Activated T-cell treated with anti-CD3 and anti-CD28 coated beads for 4 hours (primary cell): ENCODE measurements around the gene DRC3.
"Not testable (repeated sequence)": the region's sequence is repeated elsewhere in the genome, so short reads cannot be mapped to it uniquely, and the experiment has no call there.

ENCODE experiments used
- DNase-seq: peaks from one replicate; pipeline ENCODE4 v3.0.0-alpha.2; 2020

The DRC3 gene

DNA sequence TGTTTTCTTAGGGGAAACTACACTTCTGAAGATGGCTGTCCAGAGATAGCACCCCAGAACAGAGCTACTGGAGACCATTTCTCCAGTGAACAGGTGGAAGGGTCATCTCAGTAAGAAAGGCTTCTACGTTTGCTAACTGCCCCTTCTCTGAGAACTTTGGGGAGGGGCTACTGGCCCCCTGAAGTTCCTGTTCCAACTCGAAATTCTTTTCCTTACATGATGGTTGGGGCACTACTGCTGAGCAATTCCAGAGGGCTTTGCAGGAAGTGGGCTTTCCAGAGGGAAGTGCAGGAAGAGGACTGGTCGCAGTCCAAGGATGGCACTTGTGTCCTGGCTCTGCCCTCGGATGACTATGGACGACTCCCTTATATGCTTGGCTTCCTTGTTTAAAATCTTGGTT lies 31.6 kb upstream of the DRC3 start:
- DNase-seq = no peak

DNA sequence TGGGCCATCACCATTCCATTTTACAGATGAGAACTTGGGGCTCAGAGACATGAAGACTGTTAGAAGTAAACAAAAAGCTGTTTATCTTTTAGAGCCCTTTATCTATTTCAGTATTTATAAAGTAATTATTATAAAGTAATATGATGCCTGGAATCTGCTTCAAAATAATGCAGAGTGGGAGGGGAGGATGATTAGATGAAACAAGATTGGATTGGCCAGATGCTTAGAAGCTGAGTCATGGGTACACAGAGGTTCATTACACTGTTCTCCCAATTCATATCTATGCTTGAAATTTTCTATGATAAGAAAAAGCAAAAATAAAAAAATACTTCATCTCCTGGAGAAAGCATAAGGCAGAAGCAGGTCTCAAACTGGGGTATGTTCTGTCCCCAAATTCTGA lies 29.8 kb upstream of the DRC3 start:
- no peak for DNase-seq

DNA sequence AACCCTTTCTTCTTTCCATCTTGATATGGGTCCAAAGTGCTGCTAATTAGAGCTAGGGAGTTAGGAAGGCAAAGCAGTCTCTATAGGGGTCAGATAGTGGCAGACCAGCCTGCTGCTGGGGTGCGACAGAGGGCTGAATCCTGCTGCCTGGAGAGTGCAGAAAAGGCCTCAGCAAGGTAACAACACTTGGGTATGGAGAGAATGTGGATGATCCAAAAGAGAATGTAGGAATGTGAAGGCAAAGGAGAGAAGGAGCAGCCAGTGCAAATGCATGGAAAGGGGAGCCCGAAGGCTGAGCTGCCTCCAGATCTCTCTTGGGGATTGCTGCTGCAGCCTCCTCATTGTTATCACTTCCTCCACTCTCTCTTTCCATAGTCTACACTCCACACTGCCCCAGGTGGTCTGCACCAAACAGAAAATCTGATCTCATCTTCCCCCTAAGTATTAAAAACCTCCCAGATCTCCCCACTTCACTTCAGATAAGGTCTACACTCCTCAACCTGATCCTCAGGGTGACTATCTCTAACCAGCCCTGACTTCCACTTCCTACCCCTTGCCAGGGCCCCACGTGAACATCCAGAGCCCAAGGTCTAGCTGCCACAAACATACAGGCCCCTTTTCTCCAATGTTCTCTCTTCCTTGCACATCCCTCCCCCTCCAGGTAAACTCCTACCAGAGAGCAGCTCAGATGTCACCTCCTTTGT lies 29.2 kb upstream of the DRC3 start:
- no peak for DNase-seq

DNA sequence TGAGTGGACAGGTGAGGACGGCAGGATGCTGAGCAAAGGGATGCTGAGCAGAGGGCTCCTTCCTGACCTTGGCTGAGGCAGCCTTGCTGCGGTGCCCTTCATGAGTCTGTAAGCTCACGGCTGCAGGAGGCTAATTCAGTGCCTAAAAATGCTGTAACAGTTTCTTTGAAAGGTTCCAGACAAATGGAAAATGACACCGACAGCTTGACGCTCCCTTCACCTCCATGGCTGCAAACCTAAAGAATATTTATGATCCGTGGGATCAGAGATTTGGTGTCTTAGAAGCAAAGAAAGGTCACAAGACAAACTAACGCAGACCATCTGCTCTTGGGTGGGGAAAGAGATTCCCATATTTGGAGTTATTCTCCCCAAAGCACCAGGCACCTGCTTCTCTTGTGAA lies 28.4 kb upstream of the DRC3 start:
- DNase-seq = no peak

DNA sequence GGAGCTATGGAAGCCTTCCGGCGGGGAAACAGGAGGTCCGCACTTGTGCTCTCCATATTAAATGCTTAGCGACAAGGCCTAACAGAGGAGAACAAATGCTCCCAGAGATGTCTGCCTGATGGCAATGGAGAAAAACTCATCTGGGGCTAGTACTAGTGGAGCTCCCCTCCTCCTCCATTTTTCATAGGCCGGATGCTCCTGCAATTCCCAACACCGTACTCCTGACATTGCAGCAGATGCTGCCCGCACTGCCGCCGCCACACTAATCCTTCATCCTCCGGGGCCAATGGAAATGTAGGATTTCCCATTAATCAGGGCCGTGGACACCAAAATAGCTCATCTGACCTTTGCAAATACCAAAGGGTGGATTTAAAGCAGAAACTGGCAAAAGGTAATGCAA lies 27.9 kb upstream of the DRC3 start:
- DNase-seq = no peak

DNA sequence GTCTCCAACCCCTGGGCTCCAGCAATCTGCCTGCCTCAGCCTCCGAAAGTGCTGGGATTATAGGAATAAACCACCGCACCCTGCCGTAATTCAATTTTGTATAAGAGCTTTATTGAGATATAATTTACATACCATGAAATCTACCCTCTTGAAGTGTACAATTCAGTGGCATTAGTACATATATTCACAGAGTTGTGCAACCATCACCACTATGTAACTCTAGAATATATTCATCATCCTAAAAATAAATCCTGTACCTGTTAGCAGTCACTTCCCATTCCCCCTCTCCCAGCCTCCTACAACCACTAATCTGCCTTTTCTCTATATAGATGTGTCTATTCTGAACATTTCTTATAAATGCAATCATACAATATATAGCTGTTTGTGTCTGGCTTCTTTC lies 26.6 kb upstream of the DRC3 start:
- DNase-seq = no peak

DNA sequence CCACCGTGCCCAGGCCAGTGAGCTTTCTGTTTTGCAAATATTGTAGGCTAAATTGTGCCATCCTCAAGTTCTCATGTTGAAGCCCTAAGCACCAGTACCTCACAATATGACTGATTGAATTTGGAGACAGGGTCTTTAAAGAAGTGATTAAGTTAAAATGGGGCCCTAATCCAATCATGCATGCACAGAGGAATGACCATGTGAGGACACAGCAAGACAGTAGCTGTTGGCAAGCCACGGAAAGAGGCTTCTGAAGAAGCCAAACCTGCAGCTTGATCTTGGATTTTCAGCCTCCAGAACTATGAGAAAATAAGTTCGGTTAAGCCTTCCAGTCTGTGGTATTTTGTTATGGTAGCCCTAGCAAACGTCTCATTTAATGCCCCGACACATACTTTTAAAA lies 25.4 kb upstream of the DRC3 start:
- DNase-seq = no peak

DNA sequence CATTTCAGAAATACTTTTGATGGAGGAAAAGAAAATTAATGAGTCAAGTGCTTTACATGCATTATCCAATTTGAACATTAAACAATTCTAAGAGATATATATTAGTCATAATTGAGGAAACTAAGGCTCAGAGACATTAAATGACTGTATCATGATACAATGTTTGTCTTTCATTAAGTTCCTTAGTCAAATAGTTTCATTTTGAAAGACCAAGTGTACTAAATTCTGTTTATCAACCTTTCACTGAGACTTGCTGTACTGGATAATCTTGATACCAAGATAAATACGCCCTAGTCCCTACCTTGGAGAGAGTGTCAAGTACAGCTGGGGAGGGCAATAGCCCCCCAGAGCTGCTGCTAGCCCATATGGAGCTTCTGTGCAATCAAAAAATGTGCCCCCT lies 24.7 kb upstream of the DRC3 start:
- DNase-seq = no peak

DNA sequence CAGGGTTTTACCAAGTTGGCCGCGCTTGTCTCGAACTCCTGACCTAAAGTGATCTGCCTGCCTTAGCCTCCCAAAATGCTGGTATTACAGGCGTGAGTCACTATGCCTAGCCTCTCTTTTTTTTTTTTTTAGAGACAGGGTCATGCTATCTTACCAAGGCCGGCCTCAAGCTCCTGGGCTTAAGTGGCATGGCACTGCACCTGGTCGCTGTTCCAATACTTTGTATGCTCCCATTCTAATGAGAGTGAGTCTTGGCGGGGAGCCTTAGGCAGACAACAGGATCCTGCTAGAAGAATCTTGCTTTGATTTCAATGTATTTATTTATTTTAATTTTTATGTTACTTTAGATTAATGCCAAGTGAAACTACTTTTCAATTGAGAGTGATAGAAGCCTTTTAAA lies 22.3 kb upstream of the DRC3 start:
- DNase-seq = no peak

DNA sequence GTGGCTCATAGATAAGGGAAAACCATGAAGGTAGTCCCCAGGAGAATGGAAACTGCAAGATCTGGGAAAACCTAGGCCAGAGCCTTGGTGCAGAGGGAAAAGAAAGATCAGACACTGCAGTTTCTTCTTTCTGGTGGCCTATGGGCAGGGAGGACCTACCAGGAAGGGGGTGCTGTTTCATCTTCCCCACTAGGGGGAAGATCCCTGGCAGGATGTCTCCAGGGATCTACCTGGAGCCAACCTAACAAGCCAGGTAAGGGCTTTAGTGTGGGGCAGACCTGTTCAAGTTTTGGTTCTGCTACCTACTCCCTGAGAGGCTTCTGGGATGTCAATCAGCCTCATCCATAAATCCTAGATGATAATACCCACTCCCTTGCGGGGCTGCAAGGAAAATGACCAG lies 21.9 kb upstream of the DRC3 start:
- no peak for DNase-seq

DNA sequence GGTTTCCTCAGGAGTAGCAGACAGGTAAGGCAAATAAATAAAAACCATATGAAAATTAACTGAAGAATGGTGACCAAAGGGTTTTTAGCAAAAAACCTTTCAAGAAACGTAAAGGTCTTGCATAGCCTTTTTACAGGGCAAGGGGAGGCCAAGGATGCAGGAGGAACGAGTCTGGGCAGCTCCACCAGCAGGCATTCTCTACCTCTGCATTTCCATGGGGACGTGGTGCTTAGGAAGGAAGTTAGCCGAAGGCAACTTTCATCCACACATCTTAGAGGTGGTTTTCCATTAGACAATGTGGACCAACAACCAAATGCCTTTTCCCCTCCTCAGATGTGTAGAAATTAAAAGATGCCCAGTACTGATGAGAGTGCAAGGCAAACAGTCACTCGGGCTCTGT lies 21.1 kb upstream of the DRC3 start:
- DNase-seq = no peak

DNA sequence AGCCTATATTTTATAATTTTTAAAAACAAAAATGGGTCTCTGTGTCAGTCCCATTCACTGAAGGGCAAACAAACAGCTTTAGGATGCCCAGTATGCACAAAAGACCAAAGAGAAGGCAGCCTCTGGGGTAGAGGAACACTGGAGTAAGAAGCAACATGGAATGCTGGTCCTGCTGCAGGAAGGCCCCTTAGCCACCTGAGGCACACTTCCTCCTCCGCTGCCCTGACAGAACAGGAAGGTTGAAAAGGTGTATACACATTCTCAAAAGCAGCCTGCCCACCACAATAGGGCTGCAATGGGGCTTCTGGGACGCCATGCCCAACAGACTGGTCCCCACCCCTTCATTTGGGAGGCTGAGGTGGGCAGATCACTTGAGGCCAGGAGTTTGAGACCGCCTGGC lies 20.0 kb upstream of the DRC3 start:
- DNase-seq = no peak

DNA sequence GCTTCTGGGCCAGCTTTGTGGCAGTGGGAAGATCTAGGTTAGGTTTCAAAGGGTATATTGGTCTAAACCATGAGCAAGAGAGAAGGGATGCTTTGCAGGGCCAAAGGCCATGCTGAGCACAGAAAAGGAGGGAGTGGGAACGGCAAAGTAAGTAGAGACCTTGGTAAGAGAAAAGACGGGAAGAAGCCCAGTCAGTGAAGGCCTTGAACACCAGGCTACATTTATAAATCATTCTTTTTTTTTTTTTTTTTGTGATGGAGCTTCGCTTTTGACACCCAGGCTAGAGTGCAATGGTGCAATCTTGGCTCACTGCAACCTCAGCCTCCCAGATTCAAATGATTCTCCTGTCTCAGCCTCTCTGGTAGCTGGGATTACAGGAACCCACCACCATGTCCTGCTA lies 18.6 kb upstream of the DRC3 start:
- DNase-seq = no peak

DNA sequence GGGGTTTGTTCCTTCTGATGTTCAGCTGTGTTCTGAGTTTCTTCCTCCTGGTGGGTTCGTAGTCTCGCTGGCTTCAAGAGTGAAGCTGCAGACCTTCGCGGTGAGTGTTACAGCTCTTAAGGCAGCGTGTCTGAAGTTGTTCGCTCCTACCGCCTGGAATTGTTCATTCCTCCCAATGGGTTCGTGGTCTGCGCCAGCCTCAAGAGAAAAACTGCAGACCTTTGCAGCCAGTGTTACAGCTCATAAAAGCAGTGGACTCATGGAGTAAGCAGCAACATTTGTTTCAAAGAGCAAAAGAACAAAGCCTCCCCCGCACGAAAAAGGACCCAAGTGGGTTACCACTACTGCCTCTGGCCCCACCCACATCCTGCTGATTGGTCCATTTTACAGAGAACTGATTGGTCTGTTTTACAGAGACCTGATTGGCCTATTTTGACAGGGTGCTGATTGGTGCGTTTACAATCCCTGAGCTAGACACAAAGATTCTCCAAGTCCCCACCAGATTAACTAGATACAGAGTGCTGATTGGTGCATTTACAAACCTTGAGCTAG lies 16.8 kb upstream of the DRC3 start:
- DNase-seq = not testable (repeated sequence)

DNA sequence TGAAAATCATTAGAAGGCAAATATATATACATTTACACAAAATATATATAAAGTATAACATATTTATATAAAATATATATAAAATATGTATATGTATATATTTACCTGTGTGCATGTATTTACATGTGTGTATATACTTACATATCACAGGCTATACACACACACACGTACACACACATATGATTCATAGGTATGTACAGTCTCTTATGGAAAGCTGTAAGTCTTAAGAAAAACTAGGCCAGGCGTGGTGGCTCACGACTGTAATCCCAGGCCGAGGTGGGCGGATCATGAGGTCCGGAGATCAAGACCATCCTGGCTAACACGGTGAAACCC lies 15.1 kb upstream of the DRC3 start:
- no peak for DNase-seq

DNA sequence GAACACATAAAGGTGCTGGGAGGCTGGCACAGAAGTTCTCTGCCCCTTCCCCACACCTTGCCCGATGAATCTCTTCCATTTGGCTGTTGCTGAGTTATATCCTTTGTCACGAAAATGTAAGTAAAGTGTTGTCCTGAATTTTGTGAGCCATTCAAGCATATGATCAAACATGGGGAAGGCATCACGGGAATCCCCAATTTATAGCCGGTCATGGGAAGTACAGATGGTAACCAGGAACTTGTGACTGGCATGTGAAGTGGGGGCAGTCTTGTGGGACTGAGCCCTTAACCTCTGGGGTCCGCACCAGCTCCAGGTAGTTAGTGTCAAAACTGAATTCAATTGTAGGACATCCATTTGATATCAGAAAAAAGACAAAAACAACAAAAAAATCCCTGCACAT lies 13.7 kb upstream of the DRC3 start:
- DNase-seq = no peak

DNA sequence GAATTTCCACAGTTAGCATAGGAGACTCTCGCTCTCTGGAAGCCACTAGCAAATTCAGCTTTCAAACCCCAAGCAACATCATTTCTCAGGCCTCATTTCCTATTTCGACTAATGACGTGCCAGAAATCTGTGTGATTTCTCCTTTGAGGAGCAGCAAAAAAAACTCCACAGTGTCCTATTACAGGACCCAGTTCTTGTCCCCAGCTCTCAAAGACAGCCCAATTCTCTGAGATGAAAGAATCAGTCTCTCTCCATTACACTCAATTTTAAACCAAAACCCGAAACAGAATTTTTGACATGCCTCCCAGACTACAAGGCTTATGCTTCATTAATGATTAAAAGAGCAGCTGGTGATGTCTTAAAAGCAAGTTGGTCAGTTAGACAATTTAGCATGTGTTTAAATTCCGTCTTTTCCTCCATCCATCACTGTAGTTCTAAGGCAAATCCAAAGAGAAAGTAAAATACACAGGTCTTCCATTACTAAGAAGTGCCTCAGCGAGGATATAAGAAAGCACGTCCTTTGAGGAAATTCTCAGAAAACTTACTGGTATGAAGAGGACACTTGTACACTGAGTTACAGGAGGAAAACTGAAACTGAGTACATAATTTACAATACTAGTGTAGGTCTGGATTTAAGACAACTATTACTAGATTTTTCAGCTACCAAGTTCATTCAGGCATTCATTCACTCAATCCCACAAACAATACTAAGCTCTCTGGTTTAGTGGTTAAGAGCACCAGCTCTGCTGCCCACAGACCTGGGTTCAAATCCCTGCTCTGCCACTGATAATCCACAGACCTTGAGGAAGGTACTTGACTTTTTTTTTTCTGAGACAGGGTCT lies 12.9 kb upstream of the DRC3 start:
- DNase-seq = no peak

DNA sequence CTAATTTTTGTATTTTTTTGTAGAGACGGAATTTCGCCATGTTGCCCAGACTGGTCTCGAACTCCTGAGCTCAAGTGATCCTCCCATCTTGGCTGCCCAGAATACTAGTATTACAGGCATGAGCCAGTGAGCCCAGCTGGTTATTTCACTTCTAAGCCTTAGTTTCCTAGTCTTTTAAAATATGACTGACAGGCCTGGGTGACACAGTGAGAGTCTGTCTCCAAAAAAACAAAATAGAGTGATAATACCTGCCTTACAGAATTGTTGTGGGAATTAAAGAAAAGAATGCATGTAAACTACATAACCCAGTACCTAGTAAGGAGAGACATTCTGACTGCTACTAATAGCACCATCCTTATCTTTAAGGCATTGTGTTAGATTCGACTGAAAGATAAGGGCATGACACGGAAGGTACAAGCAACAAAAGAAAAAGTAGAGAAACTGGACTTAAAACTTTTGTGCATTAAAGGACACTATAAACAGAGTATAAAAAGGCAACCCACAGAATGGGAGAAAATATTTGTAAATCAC lies 12.1 kb upstream of the DRC3 start:
- DNase-seq = no peak

DNA sequence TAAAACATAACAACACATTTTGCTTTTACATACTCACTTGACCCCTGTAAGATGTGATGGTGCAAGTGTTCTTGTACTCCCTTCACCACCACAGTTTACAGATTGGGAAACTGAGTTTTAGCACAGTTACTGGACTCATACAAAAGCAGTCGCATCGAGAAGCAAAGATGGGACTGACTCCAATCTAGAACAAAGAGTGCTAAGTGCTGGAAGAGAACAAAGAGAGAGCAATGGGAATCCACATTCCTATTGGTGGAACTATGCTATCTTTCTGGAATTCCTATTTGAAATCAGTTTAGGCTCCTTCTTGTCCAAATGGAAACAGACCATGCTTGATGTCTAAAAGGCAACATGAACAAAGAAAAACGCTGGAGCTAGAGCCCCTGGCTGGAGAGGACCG lies 9.6 kb upstream of the DRC3 start:
- no peak for DNase-seq

DNA sequence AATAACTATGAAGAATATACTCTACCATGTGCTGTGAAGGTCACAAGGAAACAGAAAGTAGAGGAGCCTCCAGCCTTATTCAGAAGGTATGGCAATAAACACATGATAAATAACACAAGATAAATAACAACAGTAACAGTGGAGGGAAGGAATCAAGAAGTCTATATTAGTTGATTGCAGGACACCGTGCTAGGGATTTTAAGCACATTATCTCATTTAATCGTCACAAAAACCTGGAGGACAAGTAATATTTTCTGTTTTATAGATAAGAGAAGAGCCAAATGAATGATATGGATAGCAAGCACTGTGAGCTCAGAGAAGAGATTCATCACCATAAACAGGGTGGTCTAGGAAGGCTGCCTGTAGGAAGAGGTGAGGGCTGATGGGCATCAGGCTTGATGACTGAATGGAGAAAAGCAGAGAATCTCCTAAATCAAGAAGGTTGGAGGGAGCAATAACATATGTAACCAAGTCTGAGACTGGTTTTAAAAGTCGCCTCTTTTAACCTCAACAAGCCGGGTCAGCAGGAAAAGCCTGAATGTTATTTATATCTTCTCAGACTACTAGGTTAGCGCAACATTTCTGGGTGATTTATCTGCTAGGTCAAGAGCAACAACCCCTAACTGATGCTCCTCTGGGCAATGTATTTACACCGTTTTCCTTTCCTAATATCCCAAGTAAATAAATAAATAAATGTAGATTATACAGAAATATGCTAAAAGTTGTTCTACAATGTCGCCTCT lies 8.8 kb upstream of the DRC3 start:
- DNase-seq = no peak

DNA sequence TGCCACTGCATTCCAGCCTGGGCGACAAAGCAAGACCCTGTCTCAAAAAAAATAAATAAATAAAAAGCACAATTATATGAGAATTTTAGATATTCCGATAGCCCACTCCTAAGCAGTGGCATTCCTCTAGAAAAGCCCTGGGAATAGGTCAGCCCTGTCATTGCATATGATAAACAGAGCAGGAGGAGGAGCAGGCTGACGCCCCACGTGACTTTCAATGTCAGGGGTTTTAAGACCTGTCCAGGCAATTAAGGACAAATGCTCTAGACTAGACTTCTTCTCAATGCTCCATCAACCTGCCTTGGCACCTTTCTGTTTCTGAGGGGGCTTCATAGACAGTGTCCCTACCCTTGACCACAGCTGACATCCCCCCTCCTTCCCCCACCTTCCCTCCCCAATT lies 8.0 kb upstream of the DRC3 start:
- no peak for DNase-seq

DNA sequence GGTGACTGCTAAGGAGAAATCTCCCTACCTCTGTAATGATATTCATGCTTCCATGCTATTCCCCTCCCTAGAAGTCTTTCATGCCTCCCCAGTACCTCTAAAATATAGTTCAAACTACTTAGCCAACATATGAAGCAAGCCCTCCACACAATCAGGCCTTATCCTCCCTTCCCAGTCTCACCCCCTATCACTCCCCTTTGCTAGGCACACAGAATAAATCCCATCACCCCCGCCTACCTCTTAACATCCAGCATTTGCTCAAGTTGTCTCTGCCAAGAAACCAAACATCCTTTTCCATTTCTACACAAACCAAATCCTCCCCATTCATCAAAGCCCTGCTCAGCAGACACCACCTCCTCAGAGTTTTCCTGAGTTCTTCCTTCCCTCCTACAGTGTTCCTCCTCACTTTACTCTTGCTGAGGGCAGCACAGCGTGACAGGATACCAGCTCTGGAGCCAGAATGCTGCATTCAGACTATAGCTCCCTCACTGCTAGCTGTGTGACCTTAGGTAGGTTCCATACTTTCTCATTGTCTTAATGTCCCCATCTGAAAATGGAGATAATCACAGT lies 7.4 kb upstream of the DRC3 start:
- no peak for DNase-seq

DNA sequence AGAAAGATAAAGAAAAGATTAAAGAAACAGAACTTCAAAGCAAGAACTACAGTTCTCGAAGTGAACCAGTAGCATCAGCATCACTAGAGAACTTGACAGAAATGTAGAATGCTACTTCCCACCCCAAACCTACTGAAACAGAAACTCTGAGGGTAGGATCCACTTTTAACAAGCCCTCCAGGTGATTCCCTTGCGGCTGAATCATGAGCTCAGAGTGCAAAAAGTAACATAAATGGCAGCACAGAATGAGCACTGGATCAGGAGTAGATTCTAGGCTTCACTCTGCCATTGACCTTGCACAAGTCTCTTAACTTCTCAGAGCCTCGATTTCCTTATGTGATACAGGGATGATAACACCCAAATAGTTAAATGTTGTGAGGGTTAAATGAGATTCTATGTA lies 6.3 kb upstream of the DRC3 start:
- DNase-seq = no peak
